GM13977 (cell line): ENCODE results near the gene ISYNA1.

Experiments
- DNase-seq: peaks from one replicate; pipeline ENCODE4 v3.0.0; 2012; ENCODE audit warnings: low spot score
- in situ Hi-C: fragments of 300-500 bp; cut with MboI; formaldehyde crosslinking; loops from one replicate; pipeline ENCODE4 v1.12.0; 2022; ENCODE audit warnings: low sequenced_read_pairs, low pct_unique_long_range_greater_than_20kb, mixed read lengths, inconsistent platforms; ENCODE audit not compliant: unreplicated experiment
- TF ChIP-seq, protein P1 (sequence below): IDR thresholded peaks from 2 replicates; pipeline ENCODE4 v1.5.1; 2012; ENCODE audit warnings: mild to moderate bottlenecking, control low read depth; ENCODE audit not compliant: insufficient read depth; ENCODE audit errors: extremely low read depth, missing control alignments

Gene ISYNA1

GRCh38 chr19:18419699-18420460 is 18.1 kb downstream of the ISYNA1 start:
- in situ Hi-C loops, result no loop called here
- TF ChIP-seq, protein P1, sequence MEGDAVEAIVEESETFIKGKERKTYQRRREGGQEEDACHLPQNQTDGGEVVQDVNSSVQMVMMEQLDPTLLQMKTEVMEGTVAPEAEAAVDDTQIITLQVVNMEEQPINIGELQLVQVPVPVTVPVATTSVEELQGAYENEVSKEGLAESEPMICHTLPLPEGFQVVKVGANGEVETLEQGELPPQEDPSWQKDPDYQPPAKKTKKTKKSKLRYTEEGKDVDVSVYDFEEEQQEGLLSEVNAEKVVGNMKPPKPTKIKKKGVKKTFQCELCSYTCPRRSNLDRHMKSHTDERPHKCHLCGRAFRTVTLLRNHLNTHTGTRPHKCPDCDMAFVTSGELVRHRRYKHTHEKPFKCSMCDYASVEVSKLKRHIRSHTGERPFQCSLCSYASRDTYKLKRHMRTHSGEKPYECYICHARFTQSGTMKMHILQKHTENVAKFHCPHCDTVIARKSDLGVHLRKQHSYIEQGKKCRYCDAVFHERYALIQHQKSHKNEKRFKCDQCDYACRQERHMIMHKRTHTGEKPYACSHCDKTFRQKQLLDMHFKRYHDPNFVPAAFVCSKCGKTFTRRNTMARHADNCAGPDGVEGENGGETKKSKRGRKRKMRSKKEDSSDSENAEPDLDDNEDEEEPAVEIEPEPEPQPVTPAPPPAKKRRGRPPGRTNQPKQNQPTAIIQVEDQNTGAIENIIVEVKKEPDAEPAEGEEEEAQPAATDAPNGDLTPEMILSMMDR, result no peak
- peak; percentile 71 for DNase-seq

- in situ Hi-C loops, result no loop called here
- peak; percentile 97 for DNase-seq
- TF ChIP-seq, protein P1, result peak; percentile 45
Measured at GRCh38 chr19:18419195-18419698, 18.7 kb downstream of the ISYNA1 start, which contains the start of gene SSBP4. Gene SSBP4, plus strand, starts transcription at chr19:18419398. Its CDS starts 251 bp downstream, at chr19:18419649.

DNA sequence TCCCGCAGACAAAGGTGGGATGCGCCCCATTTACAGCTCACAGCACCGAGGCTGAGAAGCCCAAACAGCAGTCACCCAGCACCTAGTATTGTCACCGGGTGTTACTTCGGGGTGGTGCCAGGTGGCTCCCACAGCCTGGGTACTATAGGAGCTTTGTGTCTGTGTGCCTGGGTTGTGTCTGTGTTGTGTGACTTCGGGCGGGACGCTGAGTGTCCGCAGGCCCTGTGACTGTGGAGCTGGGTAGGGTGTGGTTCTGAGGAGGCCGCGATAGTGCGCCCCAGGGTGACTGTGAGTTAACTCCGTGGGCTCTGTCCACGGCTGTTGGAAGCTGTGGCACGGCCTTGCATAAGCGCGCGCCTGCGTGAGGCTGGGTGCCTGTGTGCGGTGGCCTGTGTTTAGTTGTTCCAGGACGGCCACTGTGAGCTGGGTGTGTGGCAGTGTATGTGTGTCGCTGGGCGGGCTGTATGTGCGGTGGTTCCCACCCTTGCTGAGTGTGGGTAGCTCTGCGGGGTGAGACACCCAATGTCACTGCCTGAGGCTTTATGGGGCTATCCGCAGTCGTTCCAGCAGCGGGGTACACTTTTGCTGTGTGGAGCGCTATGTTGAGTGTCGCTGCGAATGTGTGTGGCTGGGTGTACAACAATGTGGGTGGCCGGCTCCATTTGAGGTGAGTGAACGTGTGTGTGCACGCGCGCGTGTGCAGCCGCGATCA is 19.3 kb downstream of the ISYNA1 start:
- in situ Hi-C loops, result no loop called here
- TF ChIP-seq, protein P1, result no peak
- no peak for DNase-seq

DNA sequence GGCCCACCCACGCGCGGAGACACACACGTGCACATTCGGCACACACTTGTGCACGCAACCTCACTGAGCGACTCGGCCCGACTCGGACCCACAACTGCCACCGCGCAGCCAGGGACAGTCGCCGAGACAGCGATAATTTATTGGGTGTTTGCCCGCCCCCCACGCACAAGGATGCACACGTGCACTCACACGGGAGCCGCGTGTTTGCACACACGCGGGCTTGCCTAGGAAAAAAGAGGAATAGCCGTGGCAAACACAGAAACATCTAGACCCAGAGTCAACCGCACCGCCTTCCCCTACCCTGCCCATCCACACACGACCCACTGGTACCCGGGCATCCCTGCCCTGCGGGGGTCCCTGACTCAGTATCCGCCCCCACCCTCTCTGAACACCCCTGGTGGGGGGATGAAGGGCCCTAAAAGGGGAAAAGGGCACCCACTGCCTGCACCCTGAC is 19.9 kb downstream of the ISYNA1 start:
- TF ChIP-seq, protein P1, result no peak
- in situ Hi-C loops, result no loop called here
- DNase-seq, result no peak

GRCh38 chr19:18417250-18418028 is 20.5 kb downstream of the ISYNA1 start:
- TF ChIP-seq, protein P1, result no peak
- DNase-seq, result peak; percentile 84
- in situ Hi-C loops, result no loop called here

DNA sequence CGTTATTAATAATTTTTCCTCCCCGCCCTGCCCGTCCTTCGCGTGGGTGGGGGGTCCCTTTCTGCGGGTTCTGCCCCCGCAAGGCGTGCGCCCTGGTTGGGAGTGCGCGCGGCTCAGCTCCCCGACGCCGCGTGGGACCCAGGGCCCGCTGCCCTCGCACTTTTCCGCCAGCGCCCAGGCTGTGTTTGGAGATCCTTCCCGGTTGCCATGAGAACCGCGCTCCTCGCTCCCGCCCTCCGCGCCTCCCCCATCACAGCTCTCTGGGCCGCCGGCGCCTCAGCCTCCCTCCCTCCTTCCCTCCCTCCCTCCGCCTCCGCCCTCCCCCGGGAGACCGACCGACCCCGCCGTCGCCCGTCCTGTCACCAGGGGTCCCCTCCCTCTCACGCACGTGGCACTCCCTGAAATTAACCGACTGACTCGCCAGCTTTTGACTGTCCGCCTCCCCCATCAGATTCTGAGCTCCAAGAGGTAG is 21.1 kb downstream of the ISYNA1 start:
- peak; percentile 85 for DNase-seq
- in situ Hi-C loops, result no loop called here
- TF ChIP-seq, protein P1, result no peak
